ENCODE data around the gene ATP8B3. TPM values are rescaled to one million over a fixed set of nuclear protein-coding genes. Genes with fewer than 3 reads are reported as not detected.
"Not testable (repeated sequence)": the region's sequence is repeated elsewhere in the genome, so short reads cannot be mapped to it uniquely, and the experiment has no call there.

Gene ATP8B3
- total RNA-seq, 1 donor from 2014 or later = 1.4 TPM

- DNase-seq (ENCODE audit: low spot score) = no peak
Measured at GRCh38 chr19:1774989-1775772, 36.9 kb downstream of the ATP8B3 start.

DNA sequence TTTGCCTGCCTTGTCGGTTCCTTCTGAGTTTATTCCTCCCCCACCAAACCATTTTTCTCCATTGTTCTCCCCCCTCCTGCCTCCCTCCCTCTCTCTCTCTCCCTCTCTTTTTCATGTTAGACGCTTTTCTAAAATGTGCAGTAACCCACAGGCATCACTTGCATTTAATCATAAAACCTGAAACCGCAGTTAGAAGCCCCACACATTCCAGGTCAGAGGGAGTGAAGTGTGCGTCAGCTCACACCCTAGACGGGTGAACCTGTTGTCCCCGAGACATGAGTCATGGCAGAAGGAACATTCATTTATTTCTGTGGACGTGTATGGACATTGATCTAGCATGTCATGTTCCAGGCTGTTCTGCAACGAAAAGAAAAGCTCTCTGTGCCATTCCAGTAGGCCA is 38.9 kb downstream of the ATP8B3 start:
- DNase-seq (ENCODE audit: low spot score) (no peak), ATAC-seq (no peak)

More at GRCh38 chr19:1774989-1775772, 36.9 kb downstream of the ATP8B3 start:
- ATAC-seq = peak; percentile 65

DNA sequence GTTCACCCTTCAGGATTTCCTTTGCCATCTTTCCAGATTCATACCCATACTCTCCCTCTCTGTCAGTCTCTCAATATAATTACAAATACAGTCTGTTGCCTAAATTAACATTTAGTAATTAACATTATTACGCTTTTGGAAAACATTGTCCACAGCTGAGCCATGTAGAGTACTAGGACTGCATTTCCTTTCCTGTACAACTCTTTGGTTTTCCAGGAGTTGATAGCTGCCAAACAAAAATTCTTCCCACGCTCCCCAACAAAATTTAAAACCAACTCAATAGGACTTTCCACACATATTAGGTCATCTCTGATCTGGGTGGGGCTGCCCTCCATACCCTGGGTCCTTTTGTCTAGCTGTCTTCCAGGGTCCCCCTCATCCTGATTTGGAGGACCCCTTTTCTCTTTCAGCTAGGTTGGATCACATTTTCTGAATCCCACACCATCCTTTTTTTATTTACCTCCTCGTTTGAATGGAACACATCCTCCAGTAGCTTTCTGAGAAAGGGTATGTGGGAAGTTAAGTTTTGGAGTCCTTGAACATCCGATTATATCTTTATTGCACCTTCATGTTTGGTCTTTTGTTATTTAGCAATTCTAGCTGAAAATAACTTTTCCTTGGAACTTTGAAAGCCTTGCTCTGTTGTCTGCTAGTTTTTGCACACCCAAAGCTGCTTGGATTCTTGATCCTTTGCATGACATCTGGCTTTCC is 41.1 kb downstream of the ATP8B3 start:
- no peak for DNase-seq (ENCODE audit: low spot score)
- ATAC-seq = no peak

GRCh38 chr19:1769645-1769985 is 42.5 kb downstream of the ATP8B3 start:
- DNase-seq (ENCODE audit: low spot score) (no peak), ATAC-seq (no peak)

DNA sequence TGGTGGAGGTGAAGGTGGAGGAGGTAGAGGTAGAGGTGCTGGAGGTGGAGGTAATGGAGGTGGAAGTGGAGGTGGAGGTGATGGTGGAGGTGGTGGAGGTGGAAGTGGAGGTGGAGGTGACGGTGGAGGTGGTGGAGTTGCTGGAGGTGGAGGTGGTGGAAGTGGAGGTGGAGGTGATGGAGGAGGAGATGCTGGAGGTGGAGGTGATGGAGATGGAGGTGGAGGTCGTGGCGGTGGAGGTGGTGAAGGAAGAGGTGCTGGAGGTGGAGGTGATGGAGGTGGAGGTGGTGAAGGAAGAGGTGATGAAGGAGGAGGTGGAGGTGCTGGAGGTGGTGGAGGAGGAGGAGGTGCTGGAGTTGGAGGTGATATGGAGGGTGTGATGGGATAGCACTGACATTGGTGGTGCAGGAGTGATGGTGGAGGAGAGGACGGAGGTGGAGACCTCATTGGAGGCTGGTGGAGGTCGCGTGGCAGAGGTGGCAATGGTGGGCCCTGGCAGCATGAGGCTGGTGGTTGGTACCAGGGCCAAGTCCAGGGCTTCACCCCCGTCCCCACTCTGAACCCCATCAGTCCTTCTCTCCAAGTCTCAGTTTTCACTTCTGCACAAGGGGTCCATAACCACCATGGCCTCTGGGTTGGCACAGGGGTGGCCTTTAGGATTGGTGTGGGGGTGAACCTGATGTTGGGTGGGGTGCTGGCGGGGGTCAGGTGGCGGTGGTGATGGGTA is 43.0 kb downstream of the ATP8B3 start:
- ATAC-seq (no peak), DNase-seq (ENCODE audit: low spot score) (no peak)

GRCh38 chr19:1768248-1768647 is 43.8 kb downstream of the ATP8B3 start:
- no peak for DNase-seq (ENCODE audit: low spot score)
- ATAC-seq = peak; percentile 30

DNA sequence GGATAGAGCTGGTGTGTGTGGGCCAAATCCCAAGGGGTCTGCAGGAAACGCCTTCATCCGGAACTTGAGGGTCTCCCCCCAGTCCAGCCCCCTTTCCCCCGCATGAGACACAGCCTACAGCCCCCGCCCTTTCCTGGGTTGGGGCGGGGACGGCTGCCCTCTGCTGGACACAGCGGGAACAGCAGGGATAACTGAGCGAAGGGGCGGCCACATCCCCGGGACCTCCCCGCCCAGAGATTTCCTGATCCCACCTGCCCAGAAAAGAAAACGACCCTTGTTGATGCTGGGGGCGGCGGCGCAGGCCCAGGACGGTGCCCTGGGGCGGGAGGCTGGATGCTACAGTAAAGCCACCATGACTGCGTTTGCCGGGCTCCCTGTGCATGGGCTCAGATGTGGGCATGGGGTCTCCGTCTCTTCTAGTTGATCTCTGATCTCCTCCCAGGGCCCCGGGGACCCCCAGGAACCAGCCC is 44.6 kb downstream of the ATP8B3 start:
- ATAC-seq (peak; percentile 90), DNase-seq (ENCODE audit: low spot score) (peak; percentile 54)

- DNase-seq (ENCODE audit: low spot score) (no peak), ATAC-seq (peak; percentile 8)
Measured at GRCh38 chr19:1766800-1767352, 45.2 kb downstream of the ATP8B3 start.

GRCh38 chr19:1765904-1766799 is 45.9 kb downstream of the ATP8B3 start:
- DNase-seq (ENCODE audit: low spot score) = no peak
- no peak for ATAC-seq

DNA sequence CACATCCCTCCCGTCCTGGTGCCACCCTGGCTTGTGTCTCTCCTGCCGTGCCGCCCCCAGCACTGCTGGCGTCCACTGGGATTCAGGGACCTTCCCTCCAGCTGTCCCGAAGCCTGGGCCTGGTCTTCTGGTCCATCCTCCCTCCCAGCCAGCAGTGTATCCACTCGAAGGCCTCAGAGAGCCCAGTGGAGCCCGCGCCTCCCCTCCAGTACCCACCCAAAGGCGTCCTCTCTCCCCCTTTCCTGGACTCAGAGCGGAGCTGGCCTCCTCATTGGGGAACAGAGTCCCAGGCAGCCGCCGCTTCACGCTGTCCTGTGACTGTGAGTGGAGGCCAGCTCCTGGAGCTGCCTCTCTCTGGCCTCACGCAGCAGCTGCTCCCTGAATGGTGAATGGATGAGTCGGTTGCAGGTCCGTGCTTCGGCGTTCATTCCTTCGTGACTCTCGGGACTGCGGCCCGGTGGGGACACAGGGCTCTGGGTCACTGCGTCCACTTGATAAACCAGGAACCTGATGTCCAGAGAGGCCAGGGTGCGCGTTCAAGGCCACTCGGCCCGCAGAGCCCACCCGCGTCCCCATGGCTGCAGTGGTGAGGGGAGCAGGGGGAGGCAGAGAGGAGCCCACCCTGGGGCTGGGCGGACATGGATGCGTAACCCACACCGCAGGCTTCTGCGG is 46.7 kb downstream of the ATP8B3 start:
- ATAC-seq (no peak), DNase-seq (ENCODE audit: low spot score) (no peak)

- DNase-seq (ENCODE audit: low spot score) = no peak
- ATAC-seq = no peak
Measured at GRCh38 chr19:1764729-1765128, 47.3 kb downstream of the ATP8B3 start.

- ATAC-seq = no peak
- no peak for DNase-seq (ENCODE audit: low spot score)
Measured at GRCh38 chr19:1763648-1764639, 48.1 kb downstream of the ATP8B3 start.

GRCh38 chr19:1762243-1763117 is 49.6 kb downstream of the ATP8B3 start:
- no peak for DNase-seq (ENCODE audit: low spot score)
- ATAC-seq = no peak

- ATAC-seq (no peak), DNase-seq (ENCODE audit: low spot score) (no peak)
Measured at GRCh38 chr19:1761528-1762242, 50.4 kb downstream of the ATP8B3 start.

DNA sequence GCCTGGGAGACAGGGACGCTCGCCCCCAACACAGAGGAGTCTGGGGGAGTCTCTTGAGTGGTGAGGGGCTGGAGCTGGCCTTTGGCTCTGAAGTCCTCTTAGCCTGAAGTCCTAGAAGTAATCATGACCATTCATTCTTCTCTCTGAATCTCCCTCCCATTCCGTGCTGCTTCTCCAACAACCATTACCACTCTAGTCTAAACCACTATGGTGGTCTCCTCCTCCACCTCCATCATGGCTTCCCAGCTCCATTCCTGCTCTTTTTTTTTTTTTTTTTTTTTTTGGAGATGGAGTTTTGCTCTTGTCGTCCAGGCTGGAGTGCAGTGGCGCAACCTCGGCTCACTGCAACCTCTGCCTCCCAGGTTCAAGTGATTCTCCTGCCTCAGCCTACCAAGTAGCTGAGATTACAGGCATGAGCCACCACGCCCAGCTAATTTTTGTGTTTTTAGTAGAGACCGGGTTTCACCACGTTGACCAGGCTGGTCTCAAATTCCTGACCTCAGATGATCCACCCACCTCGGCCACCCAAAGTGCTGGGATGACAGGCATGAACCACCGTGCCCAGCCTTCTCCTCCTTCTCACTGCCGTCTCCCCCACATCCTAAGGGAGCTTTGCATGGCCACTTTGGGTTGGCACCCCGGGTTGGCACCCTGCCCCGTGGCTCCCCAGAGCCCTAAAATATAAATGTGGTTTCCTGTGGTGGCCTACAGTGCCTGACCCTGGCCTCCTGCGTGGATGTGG is 51.1 kb downstream of the ATP8B3 start:
- not testable (repeated sequence) for DNase-seq (ENCODE audit: low spot score)

GRCh38 chr19:1760020-1760419 is 52.1 kb downstream of the ATP8B3 start:
- ATAC-seq (no peak), DNase-seq (ENCODE audit: low spot score) (no peak)

More for the DNA sequence above, 51.1 kb downstream of the ATP8B3 start:
- not testable (repeated sequence) for ATAC-seq

Data from left lobe of liver (tissue), 2 donors.